ENCODE measurements around the gene BTBD2.
A peak's percentile ranks its signal among the peaks of the same experiment; 100 is the strongest.

Gene BTBD2

DNA sequence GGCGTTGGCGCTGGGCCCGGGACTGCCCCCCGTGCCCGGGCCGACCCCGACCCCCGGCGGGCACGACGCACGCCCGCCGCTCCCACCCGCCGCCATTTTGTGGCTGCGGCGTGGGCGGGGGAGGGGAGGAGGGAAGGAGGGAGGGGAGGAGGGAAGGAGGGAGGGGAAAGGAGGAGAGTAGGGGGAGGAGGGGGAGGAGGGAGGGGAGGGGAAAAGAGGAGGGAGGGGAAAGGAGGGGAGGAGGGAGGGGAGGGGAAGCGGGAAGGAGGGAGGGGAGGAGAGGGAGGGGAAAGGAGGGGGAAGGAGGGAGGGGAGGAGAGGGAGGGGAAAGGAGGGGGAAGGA lies at the start of gene BTBD2:
BTBD2 (minus strand) TSS at position 107 of the 343 bp plus-strand sequence; CDS start at position 96, 11 bp downstream.
- DNase-seq (ENCODE audit: low spot score) = peak; percentile 50

- no peak for DNase-seq (ENCODE audit: low spot score)
These were observed 49.4 kb upstream of the BTBD2 start for GRCh38 chr19:2064788-2065524.

DNA sequence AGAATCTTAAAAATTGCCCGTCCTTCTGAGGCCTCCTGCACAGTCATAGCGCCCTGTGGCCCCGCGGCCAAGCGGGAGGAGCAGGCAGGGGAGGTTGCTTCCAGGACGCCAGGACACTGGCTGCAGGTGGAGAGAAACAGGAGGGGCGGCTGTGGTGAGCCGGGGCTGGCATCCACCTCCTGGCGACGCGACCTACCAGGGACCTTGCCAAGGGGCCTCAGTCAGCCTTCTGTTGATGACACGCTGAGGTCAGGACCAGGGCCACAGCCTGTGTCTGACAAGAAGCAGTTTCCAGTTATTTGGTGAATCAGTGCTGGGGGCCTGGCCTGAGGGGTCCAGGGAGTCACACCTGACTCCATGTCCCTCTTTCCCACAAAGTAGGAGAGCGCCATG lies 48.9 kb upstream of the BTBD2 start:
- DNase-seq (ENCODE audit: low spot score) = no peak

DNA sequence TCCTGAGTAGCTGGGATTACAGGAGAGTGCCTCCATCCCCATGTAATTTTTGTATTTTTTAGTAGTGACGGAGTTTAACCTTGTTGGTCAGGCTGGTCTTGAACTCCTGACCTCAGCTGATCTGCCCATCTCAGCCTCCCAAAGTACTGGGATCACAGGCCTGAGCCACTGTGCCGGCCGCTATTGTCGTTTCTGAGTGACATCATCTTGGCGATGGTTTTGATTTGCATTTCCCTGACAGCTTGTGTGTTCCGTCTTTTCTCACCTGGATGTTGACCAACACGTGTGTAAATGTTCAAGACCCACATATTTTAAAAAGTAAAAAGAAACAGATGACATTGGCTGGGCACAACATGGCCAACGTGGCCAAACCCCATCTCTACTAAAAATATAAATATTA lies 48.3 kb upstream of the BTBD2 start:
- DNase-seq (ENCODE audit: low spot score) = no peak

- no peak for DNase-seq (ENCODE audit: low spot score)
These were observed 47.3 kb upstream of the BTBD2 start for GRCh38 chr19:2062770-2063169.

GRCh38 chr19:2062389-2062729 lies 46.8 kb upstream of the BTBD2 start:
- DNase-seq (ENCODE audit: low spot score) = no peak

GRCh38 chr19:2061495-2062388 lies 46.2 kb upstream of the BTBD2 start:
- DNase-seq (ENCODE audit: low spot score) = peak; percentile 99

DNA sequence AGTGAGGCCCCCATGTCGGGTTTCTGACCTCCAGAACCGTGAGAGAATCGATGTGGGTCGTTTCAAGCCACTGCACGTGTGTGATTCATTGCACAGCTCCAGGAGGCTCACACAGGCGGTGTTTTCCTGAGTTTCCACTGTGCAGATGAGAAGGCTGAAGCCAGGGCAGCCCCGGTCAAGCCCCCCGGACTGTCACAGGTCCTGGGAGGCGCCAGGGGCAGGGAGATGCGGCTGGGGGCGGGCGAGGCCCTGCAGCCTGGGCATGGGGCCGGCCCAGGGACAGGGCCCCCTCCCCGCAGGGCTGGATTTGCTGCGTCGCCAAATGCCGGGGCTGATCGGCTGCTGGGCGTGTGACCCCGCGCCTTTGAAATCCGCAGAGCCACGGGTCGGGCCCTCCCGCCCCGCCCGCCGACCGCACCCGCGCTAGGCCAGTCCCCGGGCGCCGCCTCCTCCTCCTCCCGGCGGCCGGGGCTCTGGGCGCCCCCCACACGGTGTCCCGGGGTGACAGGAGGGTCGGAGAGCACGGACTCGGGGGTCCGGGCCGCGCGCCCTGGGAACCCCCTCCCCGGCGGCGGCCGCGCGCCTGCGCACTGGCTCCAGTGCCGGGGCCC lies 45.5 kb upstream of the BTBD2 start:
- DNase-seq (ENCODE audit: low spot score) = peak; percentile 67

- no peak for DNase-seq (ENCODE audit: low spot score)
These were observed 44.1 kb upstream of the BTBD2 start for GRCh38 chr19:2059422-2060201.

DNA sequence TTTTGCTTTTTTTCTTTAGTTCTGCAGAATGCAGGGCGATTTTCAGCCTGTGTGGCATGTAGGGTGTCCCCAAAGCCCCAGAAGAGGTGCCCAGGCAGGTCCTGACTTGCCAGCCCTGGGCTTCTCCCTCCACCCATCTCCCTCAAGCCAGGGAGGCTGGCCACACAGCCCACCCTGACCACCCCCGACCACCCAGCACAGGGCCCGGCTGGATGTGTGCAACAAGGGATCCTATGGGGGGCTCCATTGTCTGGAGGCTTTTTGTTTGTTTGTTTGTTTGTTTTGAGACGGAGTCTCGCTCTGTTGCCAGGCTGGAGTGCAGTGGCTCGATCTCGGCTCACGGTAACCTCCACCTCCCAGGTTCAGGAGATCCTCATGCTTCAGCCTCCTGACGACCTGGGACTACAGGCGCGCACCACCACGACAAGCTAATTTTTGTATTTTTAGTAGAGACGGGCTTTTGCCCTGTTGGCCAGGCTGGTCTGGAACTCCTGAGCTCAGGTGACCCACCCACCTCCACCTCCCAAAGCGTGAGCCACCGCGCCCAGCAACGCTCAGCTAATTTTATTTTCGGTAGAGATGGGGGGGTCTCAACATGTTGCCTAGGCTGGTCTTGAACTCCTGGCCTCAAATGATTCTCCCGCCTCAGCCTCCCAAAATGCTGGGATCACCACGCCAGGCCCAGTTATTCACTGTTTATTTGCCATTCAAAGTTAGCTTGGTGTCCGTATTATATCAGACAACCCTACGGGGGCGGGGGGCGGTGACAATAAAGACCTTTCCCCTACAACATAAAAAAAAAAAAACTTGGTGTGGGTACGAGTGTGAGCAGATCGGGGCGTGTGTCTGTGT lies 43.3 kb upstream of the BTBD2 start:
- no peak for DNase-seq (ENCODE audit: low spot score)

DNA sequence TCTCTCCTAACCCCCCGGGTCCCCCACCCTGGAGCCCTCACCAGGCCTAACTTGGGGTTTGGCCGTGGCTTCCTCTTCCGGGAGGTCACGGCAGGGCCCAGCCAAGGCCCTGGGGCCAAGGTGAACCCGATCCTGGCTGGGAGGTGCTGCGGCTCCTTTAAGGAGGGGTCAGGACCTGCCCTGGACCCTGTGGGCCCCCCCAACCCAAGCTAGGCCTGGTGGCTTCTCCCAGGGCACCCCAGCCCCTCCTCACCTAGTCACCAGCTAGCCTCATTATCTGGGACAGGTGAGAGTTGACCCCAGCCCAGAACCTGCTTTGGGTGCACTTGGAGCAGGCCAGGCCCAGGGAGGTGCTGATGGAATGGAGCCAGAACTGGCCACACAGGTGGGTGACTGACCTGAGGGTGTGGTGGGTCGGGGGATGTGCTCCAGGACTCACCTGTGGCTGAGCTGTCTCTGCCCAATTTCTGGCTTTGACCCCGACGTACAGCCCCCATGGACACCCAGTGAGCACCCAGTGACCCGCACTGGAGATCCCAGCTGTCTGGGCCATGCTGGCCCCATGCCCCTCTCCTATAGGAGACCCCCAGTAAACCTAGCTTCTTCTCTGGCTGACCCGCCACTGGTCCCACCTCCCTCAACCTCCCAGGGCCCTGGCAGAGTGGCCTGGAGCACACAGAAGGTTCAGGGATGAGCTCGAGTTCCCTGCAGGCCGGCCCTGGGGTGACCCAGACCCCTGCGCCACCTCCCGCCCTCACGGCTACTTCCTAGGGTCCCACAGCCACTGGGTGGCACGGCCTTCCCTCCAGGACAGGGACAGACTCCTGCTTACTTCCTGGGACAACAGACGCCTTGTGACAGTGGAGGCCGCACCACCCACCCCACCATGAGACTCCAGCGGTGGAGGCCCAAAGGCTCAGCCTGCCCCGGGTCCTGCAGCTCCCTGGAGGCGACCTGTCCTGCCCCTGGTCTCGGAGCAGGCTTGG lies 42.3 kb upstream of the BTBD2 start:
- DNase-seq (ENCODE audit: low spot score) = no peak

DNA sequence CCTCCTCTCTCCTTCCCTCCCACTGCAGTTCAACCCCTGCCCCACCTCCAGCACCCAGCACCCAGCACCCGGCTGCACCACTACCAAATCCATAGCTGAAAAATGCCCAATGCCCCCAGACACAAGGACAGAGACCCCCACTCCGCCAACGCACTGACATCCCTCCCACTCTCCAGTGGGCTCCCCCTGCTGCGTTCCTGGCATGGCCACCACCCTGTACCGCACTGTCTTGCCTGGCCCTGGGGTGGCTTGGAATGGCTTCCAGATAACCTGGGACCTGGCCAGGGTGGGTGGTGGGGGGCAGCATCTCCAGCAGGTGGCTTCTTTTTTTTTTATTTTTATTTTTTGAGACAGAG lies 41.3 kb upstream of the BTBD2 start:
- DNase-seq (ENCODE audit: low spot score) = no peak

DNA sequence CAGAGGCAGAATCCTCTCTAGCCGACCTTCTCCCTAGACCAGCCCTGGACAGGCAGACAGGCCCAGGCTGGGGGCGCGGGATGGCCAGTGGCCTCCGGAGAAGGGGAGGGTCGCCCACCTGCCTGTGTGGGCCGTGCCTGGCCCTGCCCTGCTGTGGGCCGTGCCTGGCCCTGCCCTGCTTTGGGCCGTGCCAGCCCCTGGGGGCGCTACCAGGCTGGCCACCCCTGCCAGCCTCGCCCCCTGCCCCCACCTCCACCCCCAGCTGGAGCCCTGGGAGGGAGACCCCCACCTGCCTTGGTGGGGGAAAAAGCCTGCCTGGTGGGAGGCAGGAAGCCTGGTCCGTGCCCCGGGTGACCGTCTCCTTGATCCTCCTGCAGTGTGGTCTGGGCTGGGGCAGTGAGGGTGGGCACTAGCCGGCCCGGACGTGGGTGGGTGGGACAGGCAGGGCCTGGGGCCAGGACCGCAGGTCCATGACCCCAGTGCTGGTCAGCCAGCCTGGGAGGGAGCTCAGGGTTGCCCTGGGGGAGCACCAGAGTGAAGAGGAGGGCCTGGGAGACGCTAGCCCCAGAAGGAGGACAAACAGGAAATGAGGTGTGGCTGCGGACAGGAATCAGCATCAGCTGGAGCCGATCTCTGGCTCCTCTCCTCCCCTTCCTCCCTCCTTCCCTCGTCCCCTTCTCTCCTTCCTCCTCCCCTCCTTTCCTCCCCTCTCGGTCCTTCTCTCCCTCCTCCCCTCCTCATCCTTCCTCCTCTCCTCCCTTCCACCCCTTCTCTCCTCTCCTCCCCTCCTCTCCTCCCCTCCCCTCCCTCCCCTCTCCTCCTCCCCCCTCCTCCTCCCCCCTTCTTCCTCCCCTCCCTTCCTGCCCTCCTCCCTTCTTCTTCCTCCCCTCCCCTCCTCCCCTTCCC lies 40.7 kb upstream of the BTBD2 start:
- no peak for DNase-seq (ENCODE audit: low spot score)

DNA sequence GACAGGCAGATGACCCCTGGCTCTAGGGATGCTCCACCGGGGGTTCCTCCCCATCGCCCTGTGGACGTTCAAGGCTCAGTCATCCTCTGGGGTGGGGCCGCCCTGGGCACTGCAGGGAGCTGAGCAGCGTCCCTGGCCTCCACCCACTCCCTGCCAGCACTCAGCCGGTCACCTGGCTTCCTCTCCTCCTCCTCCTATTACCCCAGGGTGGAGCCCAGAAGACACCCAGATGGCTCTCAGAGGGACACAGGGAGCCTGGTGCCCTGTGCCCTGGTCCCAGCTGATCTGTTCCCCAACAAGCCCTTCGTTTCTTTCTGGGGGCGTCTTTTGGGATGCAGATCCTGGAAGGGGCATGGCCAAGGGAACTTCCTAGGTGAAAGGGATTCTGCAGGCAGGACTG lies 39.2 kb upstream of the BTBD2 start:
- no peak for DNase-seq (ENCODE audit: low spot score)

DNA sequence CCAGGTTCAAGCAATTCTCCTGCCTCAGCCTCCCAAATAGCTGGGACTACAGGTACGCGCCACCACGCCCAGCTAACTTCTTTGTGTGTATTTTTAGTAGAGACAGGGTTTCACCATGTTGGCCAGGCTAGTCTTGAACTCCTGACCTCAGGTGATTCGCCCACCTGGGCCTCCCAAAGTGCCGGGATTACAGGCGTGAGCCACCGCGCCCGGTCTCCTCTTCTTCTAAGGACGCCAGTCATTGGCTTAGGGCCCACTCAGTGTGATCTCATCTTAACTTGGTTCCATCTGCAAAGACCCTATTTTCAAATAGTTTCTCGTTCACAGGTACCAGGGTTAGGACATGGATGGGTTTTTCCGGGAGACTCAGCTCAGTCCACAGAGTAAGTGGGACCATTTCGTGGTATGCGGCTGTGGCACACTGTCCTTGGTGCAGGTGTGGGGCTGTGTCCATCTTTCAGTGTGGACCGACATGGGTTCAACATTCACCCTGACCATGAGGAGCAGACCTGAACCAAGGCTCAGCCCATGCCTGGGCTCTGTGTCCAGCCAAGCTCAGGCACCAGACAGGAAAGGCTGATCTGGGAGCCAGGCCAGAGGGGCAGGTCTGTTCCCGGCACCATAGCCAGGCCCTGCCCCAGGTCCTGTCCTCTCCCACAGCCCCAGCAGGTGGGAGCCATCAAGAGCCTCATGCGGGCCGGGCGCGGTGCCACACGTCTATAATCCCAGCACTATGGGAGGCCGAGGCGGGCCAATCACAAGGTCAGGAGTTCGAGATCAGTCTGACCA lies 38.3 kb upstream of the BTBD2 start:
- DNase-seq (ENCODE audit: low spot score) = no peak

DNA sequence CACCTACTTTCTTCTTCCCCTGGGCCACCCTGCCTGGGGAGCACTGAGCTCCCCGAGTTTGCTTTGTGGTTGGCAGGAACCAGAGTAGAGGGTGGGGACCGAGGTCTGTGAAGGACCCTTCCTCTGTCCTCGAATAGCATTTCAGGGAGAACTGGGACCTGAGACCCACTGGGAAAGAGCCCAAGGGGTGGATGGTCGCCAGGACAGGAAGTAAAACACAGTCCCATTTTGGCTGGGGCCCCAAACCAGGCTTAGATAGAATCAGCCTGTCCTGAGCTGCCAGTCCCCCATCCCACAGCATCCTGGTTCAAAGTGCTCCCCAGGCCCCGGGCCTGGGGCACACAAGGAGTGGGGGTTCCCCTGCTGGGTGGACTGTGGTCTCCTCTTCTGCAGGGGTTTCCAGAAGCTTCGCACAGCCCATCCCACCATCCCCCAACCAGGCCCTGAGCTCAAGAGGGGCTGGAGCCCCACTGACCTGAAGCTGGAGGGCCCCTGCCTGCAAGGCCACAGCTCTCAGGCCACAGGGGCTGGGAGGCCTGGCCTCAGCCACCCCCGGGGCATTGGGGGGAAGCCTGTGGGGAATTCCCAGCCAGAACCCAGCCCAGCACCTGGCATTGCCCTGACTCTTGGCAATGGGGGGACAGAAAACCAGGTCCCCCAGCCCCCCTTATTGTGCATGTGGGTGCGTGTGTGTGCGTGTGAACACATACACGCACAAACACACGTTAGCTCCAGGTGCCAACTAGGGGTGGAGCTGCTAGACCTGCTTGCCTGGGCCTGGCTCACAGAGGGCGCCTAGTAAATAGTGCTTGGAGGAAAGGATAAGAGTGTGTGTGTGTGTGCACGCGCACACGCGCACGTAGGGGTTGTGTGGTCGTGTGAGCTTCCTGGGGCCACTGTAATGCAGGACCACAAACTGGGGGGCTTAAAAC lies 36.5 kb upstream of the BTBD2 start:
- peak; percentile 77 for DNase-seq (ENCODE audit: low spot score)

Measured in NAMALWA (cell line).